Measurements from ENCODE around the gene ATP5PD. TPM values are rescaled to one million over a fixed set of nuclear protein-coding genes. Genes with fewer than 3 reads are reported as not detected.
"Not testable (repeated sequence)": the region's sequence is repeated elsewhere in the genome, so short reads cannot be mapped to it uniquely, and the experiment has no call there.

ATP5PD gene
- total RNA-seq, 1 experiment from 2014 or later, result 344 TPM

GRCh38 chr17:75030161-75030560, 16.6 kb downstream of the ATP5PD start:
- TF ChIP-seq, protein P1, sequence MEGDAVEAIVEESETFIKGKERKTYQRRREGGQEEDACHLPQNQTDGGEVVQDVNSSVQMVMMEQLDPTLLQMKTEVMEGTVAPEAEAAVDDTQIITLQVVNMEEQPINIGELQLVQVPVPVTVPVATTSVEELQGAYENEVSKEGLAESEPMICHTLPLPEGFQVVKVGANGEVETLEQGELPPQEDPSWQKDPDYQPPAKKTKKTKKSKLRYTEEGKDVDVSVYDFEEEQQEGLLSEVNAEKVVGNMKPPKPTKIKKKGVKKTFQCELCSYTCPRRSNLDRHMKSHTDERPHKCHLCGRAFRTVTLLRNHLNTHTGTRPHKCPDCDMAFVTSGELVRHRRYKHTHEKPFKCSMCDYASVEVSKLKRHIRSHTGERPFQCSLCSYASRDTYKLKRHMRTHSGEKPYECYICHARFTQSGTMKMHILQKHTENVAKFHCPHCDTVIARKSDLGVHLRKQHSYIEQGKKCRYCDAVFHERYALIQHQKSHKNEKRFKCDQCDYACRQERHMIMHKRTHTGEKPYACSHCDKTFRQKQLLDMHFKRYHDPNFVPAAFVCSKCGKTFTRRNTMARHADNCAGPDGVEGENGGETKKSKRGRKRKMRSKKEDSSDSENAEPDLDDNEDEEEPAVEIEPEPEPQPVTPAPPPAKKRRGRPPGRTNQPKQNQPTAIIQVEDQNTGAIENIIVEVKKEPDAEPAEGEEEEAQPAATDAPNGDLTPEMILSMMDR (conservative IDR thresholded peaks at IDR 0.05), result no peak
- H3K27ac ChIP-seq (ENCODE audit: insufficient read length, low read depth, low read length), result no peak overlapping the region

GRCh38 chr17:75026650-75027049, 20.1 kb downstream of the ATP5PD start:
- not testable (repeated sequence) for H3K4me2 ChIP-seq (ENCODE audit: insufficient read depth, insufficient read length, low read length); H2BK20ac ChIP-seq (ENCODE audit: low read depth, low read length, poor library complexity, severe bottlenecking); H3K79me2 ChIP-seq (ENCODE audit: insufficient read depth, low read length); H3K23ac ChIP-seq (ENCODE audit: insufficient read length, low read depth, low read length); H3K27ac ChIP-seq (ENCODE audit: insufficient read length, low read depth, low read length); H4K20me1 ChIP-seq (ENCODE audit: control insufficient read depth, insufficient read depth, insufficient read length); H2BK5ac ChIP-seq (ENCODE audit: insufficient read length, low read length); H2AFZ ChIP-seq (ENCODE audit: low read length); H4K5ac ChIP-seq (ENCODE audit: insufficient read length, low read depth, low read length); H3K18ac ChIP-seq (ENCODE audit: insufficient read length, low read depth, low read length); H4K8ac ChIP-seq (replicated peaks; ENCODE audit: insufficient read length, low read depth, low read length); H3K4me3 Mint-ChIP-seq; H3K23me2 ChIP-seq (ENCODE audit: insufficient read length, low read depth, low read length, poor library complexity, severe bottlenecking); H4K91ac ChIP-seq (ENCODE audit: insufficient read length, low read depth, low read length); DNase-seq; H3T11ph ChIP-seq (ENCODE audit: low read length); H3K4me1 ChIP-seq (ENCODE audit: insufficient read depth, low read length); H3K4ac ChIP-seq (ENCODE audit: low read depth, low read length); H2BK120ac ChIP-seq (ENCODE audit: low read depth, low read length, poor library complexity, severe bottlenecking); H3K56ac ChIP-seq (ENCODE audit: insufficient read length, low read depth, low read length); H3K9ac ChIP-seq (ENCODE audit: extremely low read depth, insufficient read length, low read length); H2AK5ac ChIP-seq (ENCODE audit: insufficient read length, low read length); H3K9me3 ChIP-seq (ENCODE audit: control insufficient read depth, low read depth, low read length); H3K79me1 ChIP-seq (ENCODE audit: insufficient read depth, low read depth, low read length, poor library complexity, severe bottlenecking); H2BK12ac ChIP-seq (ENCODE audit: insufficient read length, low read depth, low read length); H3K27ac Mint-ChIP-seq; H3K14ac ChIP-seq (ENCODE audit: insufficient read depth, low read length); H2BK15ac ChIP-seq (ENCODE audit: low read depth, low read length); H3K27me3 ChIP-seq (ENCODE audit: insufficient read depth, low read length); H3K4me1 Mint-ChIP-seq
- peaks cover 20 to 37% (median 30%) of the 10 kb centered on the region in 3 experiments for H3K36me3 Mint-ChIP-seq (ENCODE audit: insufficient read depth in 1 of 3, low read depth in 3 of 3)
- no CpG with 5 or more reads among the region's 2 CpGs for WGBS (ENCODE audit: extremely low coverage, insufficient read length, low lambda C conversion rate)
- H3K9me3 Mint-ChIP-seq, result peaks cover 28 to 50% of the 10 kb centered on the region in 2 experiments
- H3K27me3 Mint-ChIP-seq (ENCODE audit: low read depth), result peaks cover 20% of the 10 kb centered on the region

More at GRCh38 chr17:75030161-75030560, 16.6 kb downstream of the ATP5PD start:
- Histone ChIP-seq H3T11ph (ENCODE audit: low read length) (no peak overlapping the region), H4K8ac (replicated peaks; ENCODE audit: insufficient read length, low read depth, low read length) (no peak overlapping the region), H4K20me1 (ENCODE audit: control insufficient read depth, insufficient read depth, insufficient read length) (no peaks in the 10 kb centered on the region), H2AFZ (ENCODE audit: low read length) (no peak overlapping the region), H2BK120ac (ENCODE audit: low read depth, low read length, poor library complexity, severe bottlenecking) (no peak overlapping the region), H3K4me2 (ENCODE audit: insufficient read depth, insufficient read length, low read length) (no peak overlapping the region), H4K5ac (ENCODE audit: insufficient read length, low read depth, low read length) (no peak overlapping the region), H2BK12ac (ENCODE audit: insufficient read length, low read depth, low read length) (no peak overlapping the region), H3K14ac (ENCODE audit: insufficient read depth, low read length) (no peak overlapping the region), H3K27me3 (ENCODE audit: insufficient read depth, low read length) (no peaks in the 10 kb centered on the region), H3K9ac (ENCODE audit: extremely low read depth, insufficient read length, low read length) (no peak overlapping the region), H3K79me2 (ENCODE audit: insufficient read depth, low read length) (no peaks in the 10 kb centered on the region), H2AK5ac (ENCODE audit: insufficient read length, low read length) (no peak overlapping the region), H2BK5ac (ENCODE audit: insufficient read length, low read length) (no peak overlapping the region), H3K4me1 (ENCODE audit: insufficient read depth, low read length) (no peaks in the 10 kb centered on the region), H2BK15ac (ENCODE audit: low read depth, low read length) (no peak overlapping the region), H3K23me2 (ENCODE audit: insufficient read length, low read depth, low read length, poor library complexity, severe bottlenecking) (peaks cover under 1% of the 10 kb centered on the region), H3K23ac (ENCODE audit: insufficient read length, low read depth, low read length) (no peak overlapping the region), H3K9me3 (ENCODE audit: control insufficient read depth, low read depth, low read length) (no peaks in the 10 kb centered on the region), H4K91ac (ENCODE audit: insufficient read length, low read depth, low read length) (no peak overlapping the region), H3K56ac (ENCODE audit: insufficient read length, low read depth, low read length) (no peak overlapping the region), H3K4ac (ENCODE audit: low read depth, low read length) (no peak overlapping the region), H2BK20ac (ENCODE audit: low read depth, low read length, poor library complexity, severe bottlenecking) (no peak overlapping the region), H3K18ac (ENCODE audit: insufficient read length, low read depth, low read length) (no peak overlapping the region), H3K79me1 (ENCODE audit: insufficient read depth, low read depth, low read length, poor library complexity, severe bottlenecking) (no peaks in the 10 kb centered on the region)
- no peak for DNase-seq
- WGBS (ENCODE audit: extremely low coverage, insufficient read length, low lambda C conversion rate), result no CpG with 5 or more reads among the region's 8 CpGs
- peaks cover 31 to 48% of the 10 kb centered on the region in 2 experiments for H3K9me3 Mint-ChIP-seq
- H3K36me3 Mint-ChIP-seq (ENCODE audit: insufficient read depth in 1 of 3, low read depth in 3 of 3), result peaks cover 11 to 21% (median 16%) of the 10 kb centered on the region in 3 experiments; a peak in 6 of 7 replicates
- H3K27ac Mint-ChIP-seq, result no peak overlapping the region
- peaks cover 23% of the 10 kb centered on the region for H3K27me3 Mint-ChIP-seq (ENCODE audit: low read depth)
- H3K4me1 Mint-ChIP-seq, result peaks cover 7 to 11% of the 10 kb centered on the region in 2 experiments
- H3K4me3 Mint-ChIP-seq, result no peak overlapping the region
